Measurements from ENCODE around the gene GLIPR1.

DNA sequence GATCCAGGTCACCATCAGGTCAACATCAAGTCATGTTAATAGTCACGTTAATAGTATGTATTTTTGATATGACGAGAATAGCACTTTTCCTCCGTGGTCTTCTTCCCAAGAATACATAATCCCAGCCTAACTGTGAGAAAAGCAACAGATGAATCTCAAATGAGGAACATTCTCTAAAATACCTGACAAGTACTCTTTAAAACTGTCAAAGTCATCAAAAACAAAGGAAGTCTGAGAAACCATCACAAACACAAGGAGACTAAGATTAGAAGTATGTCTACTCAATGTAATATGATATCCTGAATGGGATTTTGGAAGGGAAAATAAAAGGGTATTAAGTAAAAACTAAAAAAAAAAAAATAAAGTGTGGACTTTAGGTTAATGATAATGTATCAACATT, 36.8 kb upstream of the GLIPR1 start:
- TF ChIP-seq EZH2 (IDR thresholded peaks at IDR 0.05) = no peak
- no peak for TF ChIP-seq POLR2AphosphoS5 (IDR thresholded peaks at IDR 0.05; ENCODE audit: borderline replicate concordance, low read depth, low read length)
